HG03025 (cell line): ENCODE results near the gene AVPR2.

Experiments
- ATAC-seq: cut with Tn5 transposase; IDR thresholded peaks from one replicate; pipeline ENCODE4 v1.9.1; 2021; ENCODE audit warnings: mild to moderate bottlenecking, moderate library complexity; ENCODE audit not compliant: unreplicated experiment, low FRiP score

The AVPR2 gene

GRCh38 chrX:153884590-153884989, 19.9 kb upstream of the AVPR2 start:
- ATAC-seq, result no peak

DNA sequence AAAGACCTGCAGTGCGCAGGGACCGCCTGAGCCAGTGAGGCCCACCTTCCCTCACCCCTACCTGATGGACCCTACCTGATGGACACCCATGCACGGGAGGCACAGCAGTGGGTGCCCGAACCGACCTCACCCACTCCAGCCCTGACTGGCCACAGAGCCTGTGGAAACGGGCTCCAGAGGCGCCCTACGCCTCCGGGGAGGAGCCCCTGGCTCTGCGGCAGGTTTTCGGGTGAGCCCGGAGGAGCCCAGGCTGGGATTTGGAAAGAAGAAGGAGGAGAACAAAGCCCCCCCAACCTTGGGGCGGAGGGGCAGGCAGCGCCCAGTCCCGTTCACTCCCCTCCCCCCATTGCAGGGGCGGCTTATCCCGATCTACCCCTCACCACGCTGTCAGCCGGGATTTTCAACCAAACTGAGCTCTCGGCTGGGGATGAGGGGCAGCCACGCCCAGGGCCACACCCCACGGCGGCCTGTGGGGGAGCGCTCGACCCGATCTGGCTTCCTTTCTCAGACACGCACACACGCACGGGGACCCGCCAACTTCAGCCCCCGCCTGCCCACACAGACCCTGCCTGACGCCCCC, 19.2 kb upstream of the AVPR2 start:
- no peak for ATAC-seq

- no peak for ATAC-seq
These were observed 18.2 kb upstream of the AVPR2 start, which contains the start of gene L1CAM for GRCh38 chrX:153885968-153886903. Gene L1CAM, minus strand, starts transcription at chrX:153886173. Its CDS starts 10,337 bp downstream, at chrX:153875836.

GRCh38 chrX:153886915-153887314, 17.6 kb upstream of the AVPR2 start:
- no peak for ATAC-seq

DNA sequence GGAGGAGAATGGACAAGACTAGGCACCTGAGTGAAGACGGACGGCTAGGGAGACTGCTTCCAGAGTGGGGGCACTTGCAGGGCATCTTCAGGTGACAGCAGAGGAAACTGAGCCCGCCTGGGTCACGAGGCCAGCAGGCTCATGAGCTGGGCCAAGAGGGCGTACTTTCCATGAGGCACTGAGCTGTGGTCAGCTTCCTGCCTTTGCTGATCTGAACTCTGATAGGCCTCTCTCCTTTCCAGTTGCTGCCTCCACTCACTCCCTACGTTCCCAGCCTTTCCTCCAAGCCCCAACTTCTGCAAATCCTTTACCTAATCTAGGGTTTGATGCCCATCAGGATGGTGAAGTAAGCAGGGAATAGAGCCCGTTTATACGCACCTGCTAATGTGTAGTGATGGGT, 17.1 kb upstream of the AVPR2 start:
- ATAC-seq, result no peak

GRCh38 chrX:153888344-153888743, 16.1 kb upstream of the AVPR2 start:
- ATAC-seq, result no peak

DNA sequence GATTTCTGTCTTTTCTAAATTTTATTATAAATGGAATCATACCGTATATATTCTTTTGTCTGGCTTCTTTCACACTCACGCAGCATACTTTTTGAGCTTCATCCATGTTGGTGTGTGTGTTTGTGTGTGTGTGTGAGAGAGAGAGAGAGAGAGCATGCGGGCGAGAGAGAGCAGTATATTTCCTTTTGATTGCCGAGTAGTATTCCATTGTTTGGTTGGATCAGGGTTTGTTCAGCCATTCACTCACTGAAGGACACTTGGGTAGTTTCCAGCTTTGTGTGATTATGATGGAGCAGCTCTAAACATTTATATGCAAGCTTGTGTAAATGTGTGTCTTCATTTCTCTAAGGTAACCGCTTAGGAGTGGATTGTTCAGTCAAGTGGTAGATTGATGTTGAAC, 15.3 kb upstream of the AVPR2 start:
- ATAC-seq, result no peak

DNA sequence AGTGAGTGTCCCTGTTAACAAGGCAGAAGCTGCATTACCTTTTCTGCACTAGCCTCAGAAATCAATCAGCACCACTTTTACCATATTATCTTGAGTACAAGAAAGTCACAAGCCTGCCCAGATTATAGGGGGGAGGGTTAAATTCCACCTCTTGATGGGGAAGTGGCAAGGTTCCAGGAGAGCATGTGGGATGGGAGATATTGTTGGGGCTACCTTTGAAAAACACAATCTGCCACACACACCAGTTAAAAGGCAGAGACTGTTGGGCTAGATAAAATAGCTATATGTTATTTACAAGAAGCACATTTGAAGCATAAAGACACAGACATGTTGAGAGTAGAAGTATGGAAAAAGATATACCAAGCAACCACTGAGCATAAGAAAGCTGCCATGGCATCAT, 6.6 kb upstream of the AVPR2 start:
- no peak for ATAC-seq

DNA sequence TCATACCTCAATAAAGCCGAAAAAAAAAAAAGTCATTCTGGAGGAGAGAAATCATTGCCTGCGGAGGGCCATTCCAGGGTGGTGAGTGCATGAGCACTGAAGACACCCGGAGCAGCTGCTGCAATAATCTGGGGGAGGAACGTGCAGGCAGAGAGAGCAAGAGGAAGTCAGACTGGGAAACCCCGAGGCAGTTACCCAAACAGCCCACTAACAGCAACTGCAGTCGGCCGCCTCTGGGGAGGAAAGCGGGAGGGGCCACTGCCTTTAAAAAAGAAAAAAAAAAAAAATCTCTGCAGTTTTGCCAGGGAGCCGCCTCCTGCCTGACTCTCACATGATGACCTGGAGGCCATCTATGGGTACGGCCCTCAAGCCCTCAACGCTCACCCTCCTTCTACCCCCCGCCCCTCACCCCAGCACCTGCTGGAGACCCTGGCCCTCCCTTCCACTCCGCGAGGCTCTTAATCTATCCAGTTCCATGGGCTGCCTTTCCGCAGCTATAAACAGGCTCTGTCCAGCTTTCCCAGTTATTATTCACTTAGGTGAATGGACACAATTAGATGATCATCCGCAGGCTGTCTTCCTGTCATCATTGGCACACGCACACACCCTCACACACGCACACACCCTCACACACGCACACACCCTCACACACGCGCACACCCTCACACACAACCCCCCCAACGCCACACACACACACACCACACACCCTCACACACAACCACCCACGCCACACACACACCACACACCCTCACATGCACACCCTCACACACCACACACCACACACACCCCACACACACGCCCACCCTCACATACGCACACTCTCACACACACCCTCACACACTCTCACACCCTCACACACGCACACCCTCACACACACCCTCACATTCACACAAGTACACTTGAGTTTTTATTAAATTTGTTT, 3.4 kb upstream of the AVPR2 start:
- ATAC-seq, result no peak

- ATAC-seq, result no peak
These were observed 2.7 kb upstream of the AVPR2 start for GRCh38 chrX:153901753-153902140.

DNA sequence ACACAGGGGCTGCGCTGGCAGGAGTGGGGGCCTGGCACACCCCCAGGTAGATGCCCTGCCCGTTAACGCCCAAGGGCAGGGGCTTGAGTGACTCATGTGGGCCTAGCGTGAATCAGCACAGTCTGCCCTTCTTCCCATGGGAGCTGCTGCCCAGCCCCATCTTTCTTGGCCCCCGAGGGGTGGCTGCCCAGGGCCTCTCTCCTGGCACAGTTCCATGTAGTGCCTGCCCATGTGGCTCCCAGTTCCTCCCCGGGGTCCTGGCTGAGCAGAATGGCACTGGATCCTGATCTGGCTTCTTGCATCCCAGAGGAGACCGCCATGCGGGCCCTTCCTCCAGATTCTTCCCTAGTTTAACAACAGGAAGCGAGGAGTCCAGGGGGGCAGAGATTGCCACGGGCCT, 2.1 kb upstream of the AVPR2 start:
- no peak for ATAC-seq

GRCh38 chrX:153903238-153903980, 1.1 kb upstream of the AVPR2 start:
- ATAC-seq, result no peak

GRCh38 chrX:153905481-153906095, 1.1 kb downstream of the AVPR2 start:
- no peak for ATAC-seq

DNA sequence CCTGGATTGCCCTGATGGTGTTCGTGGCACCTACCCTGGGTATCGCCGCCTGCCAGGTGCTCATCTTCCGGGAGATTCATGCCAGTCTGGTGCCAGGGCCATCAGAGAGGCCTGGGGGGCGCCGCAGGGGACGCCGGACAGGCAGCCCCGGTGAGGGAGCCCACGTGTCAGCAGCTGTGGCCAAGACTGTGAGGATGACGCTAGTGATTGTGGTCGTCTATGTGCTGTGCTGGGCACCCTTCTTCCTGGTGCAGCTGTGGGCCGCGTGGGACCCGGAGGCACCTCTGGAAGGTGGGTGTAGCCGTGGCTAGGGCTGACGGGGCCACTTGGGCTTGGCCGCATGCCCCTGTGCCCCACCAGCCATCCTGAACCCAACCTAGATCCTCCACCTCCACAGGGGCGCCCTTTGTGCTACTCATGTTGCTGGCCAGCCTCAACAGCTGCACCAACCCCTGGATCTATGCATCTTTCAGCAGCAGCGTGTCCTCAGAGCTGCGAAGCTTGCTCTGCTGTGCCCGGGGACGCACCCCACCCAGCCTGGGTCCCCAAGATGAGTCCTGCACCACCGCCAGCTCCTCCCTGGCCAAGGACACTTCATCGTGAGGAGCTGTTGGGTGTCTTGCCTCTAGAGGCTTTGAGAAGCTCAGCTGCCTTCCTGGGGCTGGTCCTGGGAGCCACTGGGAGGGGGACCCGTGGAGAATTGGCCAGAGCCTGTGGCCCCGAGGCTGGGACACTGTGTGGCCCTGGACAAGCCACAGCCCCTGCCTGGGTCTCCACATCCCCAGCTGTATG, 1.8 kb downstream of the AVPR2 start:
- ATAC-seq, result no peak

GRCh38 chrX:153907456-153907855, 3.0 kb downstream of the AVPR2 start:
- no peak for ATAC-seq

- ATAC-seq, result no peak
These were observed 3.9 kb downstream of the AVPR2 start for GRCh38 chrX:153908219-153908860.

GRCh38 chrX:153909024-153909979, 4.8 kb downstream of the AVPR2 start:
- ATAC-seq, result no peak
